Panc1 (cell line): Measurements from ENCODE around the gene MYH11. TPM values are rescaled to one million over a fixed set of nuclear protein-coding genes. Genes with fewer than 3 reads are reported as not detected.

Experiments used
- ATAC-seq: fragments of 200-7000 bp; cut with Tn5 transposase; 2 replicates; pipeline ENCODE4 v1.9.1; 2020; ENCODE audit warnings: mild to moderate bottlenecking, moderate library complexity
- BruUV-seq: library from RNA; stranded (reverse); fragments of 400-500 nt; replicated peaks from 2 replicates; lab custom pipeline; 2021; lab: Mats Ljungman, UMichigan
- CTCF ChIA-PET: fragments of 300-600 bp; sonication (Branson Sonifier 250); formaldehyde crosslinking; loops from one replicate; lab custom pipeline; 2022; ENCODE audit warnings: antibody characterized with exemption; lab: Charles Lee
- POLR2A ChIA-PET: fragments of 300-600 bp; sonication (Branson Sonifier 250); formaldehyde crosslinking; loops from one replicate; lab custom pipeline; 2022; ENCODE audit warnings: antibody characterized with exemption; lab: Charles Lee
- DNase-seq: peaks from one replicate; pipeline ENCODE4 v3.0.0-alpha.2; 2010; ENCODE audit warnings: low read depth, low spot score
- H3K27ac ChIP-seq: 2 replicates; pipeline ENCODE4 v1.5.1; 2011; ENCODE audit warnings: mild to moderate bottlenecking, low read length, inconsistent platforms
- H3K27me3 ChIP-seq: fragments of 200-500 bp; sonication (Bioruptor generic); 2 replicates; pipeline ENCODE4 v1.6.0; 2014; ENCODE audit warnings: low read length, inconsistent platforms; ENCODE audit not compliant: control insufficient read depth, insufficient read depth
- H3K36me3 ChIP-seq: fragments of 200-500 bp; sonication (Bioruptor generic); 2 replicates; pipeline ENCODE4 v1.5.1; 2014; ENCODE audit warnings: inconsistent platforms, mild to moderate bottlenecking, low read length, moderate library complexity; ENCODE audit not compliant: control insufficient read depth, insufficient read depth
- H3K4me1 ChIP-seq: 2 replicates; pipeline ENCODE4 v1.5.1; 2011; ENCODE audit warnings: inconsistent platforms, mild to moderate bottlenecking, low read length, moderate library complexity; ENCODE audit not compliant: control insufficient read depth, insufficient read depth
- H3K4me3 ChIP-seq, 2 experiments: 2 replicates each; pipeline ENCODE4 v1.5.1; 2011 to 2012; ENCODE audit warnings: low read depth in 2 of 2, low read length in 2 of 2, mild to moderate bottlenecking in 2 of 2, inconsistent platforms in 1 of 2, moderate library complexity in 1 of 2
- H3K9me3 ChIP-seq: fragments of 200-500 bp; sonication (Bioruptor generic); 2 replicates; pipeline ENCODE4 v1.5.1; 2014; ENCODE audit warnings: low read depth, mild to moderate bottlenecking, inconsistent platforms, low read length, moderate library complexity; ENCODE audit not compliant: control insufficient read depth, insufficient read depth
- POLR2AphosphoS5 ChIP-seq: IDR thresholded peaks from 2 replicates; pipeline ENCODE4 v1.6.1; 2012; ENCODE audit warnings: mild to moderate bottlenecking, low read depth, low read length, moderate library complexity
- SIN3A ChIP-seq: IDR thresholded peaks from 2 replicates; pipeline ENCODE4 v1.6.1; 2012; ENCODE audit warnings: low read depth, mild to moderate bottlenecking, low read length, moderate library complexity, borderline replicate concordance; ENCODE audit not compliant: insufficient read depth
- TCF7L2 ChIP-seq: IDR thresholded peaks from 2 replicates; pipeline ENCODE4 v1.6.1; 2011; ENCODE audit warnings: mild to moderate bottlenecking, low read depth, low read length, inconsistent platforms
- in situ Hi-C: cut with HindIII; loops from 2 replicates; pipeline ENCODE4 v1.10.0; 2016; ENCODE audit warnings: low sequenced_read_pairs, low pct_unique_long_range_greater_than_20kb
- intact Hi-C: fragments of 100-400 bp; cut with micrococcal nuclease; formaldehyde crosslinking; loops from one replicate; pipeline ENCODE4 v1.10.0; 2022; ENCODE audit not compliant: unreplicated experiment
- total RNA-seq: library from RNA; stranded (reverse); gene quantifications from one replicate; pipeline ENCODE4 v1.2.1, GENCODE V29; 2021; ENCODE audit not compliant: unreplicated experiment
- TF ChIP-seq, protein P1 (sequence below), 2 experiments: IDR thresholded peaks; 2 replicates each; pipeline ENCODE4 v1.6.1; 2011 to 2012; ENCODE audit warnings: low read depth in 2 of 2, control low read depth in 1 of 2, low read length in 1 of 2, mild to moderate bottlenecking in 1 of 2, moderate library complexity in 1 of 2; ENCODE audit not compliant: insufficient read depth in 1 of 2
- TF ChIP-seq, protein P2 (sequence below): fragments of 450-650 bp; IDR thresholded peaks from 2 replicates; pipeline ENCODE4 v1.5.1; 2017; ENCODE audit warnings: mild to moderate bottlenecking

Gene MYH11
- total RNA-seq, 1 experiment from 2014 or later = 0.51 TPM

DNA sequence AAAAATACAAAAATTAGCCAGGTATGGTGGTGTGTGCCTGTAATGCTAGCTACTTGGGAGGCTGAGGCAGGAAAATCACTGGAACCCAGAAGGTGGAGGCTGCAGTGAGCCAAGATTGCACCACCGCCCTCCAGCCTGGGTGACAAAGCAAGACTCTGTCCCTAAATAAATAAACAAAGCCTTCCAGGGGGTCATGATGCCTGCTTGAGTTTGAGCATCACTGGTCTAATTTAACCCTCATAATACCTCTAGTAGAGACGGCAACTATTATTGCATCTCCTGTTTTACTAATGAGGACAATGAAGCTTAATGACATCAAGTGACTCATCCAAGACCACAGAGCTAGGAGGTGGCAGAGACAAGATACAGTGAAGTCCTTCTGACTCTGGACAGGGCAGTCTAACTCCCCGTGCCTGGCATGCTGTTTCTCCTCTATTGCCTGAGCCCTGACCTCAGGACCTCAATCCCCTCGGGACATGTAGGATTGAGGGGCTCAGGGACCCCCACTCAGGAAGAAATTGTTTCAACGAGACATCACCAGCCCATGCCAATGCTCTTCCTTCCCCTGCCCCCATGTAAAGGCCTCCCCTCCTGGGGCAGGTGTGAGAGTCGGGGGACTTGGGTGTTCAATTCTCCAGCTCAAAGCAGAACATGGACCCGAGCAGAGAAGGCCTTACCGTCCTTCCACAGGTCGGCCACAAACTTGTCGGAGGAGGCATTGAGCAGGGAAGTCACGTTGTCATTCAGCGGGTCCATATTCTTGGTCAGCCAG, 103.9 kb downstream of the MYH11 start:
- Histone ChIP-seq H3K27me3 (no peaks in the 10 kb centered on the region), H3K27ac (no peak overlapping the region), H3K4me3 (no peak overlapping the region), H3K4me1 (no peaks in the 10 kb centered on the region), H3K9me3 (no peaks in the 10 kb centered on the region), H3K36me3 (no peaks in the 10 kb centered on the region)
- intact Hi-C loops = no loop called here
- CTCF ChIA-PET = no interaction called here
- DNase-seq = no peak
- in situ Hi-C loops = no loop called here
- TF ChIP-seq, protein P1, sequence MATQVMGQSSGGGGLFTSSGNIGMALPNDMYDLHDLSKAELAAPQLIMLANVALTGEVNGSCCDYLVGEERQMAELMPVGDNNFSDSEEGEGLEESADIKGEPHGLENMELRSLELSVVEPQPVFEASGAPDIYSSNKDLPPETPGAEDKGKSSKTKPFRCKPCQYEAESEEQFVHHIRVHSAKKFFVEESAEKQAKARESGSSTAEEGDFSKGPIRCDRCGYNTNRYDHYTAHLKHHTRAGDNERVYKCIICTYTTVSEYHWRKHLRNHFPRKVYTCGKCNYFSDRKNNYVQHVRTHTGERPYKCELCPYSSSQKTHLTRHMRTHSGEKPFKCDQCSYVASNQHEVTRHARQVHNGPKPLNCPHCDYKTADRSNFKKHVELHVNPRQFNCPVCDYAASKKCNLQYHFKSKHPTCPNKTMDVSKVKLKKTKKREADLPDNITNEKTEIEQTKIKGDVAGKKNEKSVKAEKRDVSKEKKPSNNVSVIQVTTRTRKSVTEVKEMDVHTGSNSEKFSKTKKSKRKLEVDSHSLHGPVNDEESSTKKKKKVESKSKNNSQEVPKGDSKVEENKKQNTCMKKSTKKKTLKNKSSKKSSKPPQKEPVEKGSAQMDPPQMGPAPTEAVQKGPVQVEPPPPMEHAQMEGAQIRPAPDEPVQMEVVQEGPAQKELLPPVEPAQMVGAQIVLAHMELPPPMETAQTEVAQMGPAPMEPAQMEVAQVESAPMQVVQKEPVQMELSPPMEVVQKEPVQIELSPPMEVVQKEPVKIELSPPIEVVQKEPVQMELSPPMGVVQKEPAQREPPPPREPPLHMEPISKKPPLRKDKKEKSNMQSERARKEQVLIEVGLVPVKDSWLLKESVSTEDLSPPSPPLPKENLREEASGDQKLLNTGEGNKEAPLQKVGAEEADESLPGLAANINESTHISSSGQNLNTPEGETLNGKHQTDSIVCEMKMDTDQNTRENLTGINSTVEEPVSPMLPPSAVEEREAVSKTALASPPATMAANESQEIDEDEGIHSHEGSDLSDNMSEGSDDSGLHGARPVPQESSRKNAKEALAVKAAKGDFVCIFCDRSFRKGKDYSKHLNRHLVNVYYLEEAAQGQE (IDR thresholded peaks at IDR 0.05; ENCODE audit: insufficient read depth in 1 of 2, low read depth in 2 of 2, low read length in 1 of 2) = no peak
- BruUV-seq = no TSS peak
- POLR2A ChIA-PET = no interaction called here
- no peak for ATAC-seq

- in situ Hi-C loops = no loop called here
- H3K27ac ChIP-seq = no peak overlapping the region
- H3K4me3 ChIP-seq = no peak overlapping the region
- H3K36me3 ChIP-seq = no peaks in the 10 kb centered on the region
- DNase-seq (no peak), ATAC-seq (no peak)
- H3K9me3 ChIP-seq = no peaks in the 10 kb centered on the region
- no peaks in the 10 kb centered on the region for H3K27me3 ChIP-seq
- no peak for TF ChIP-seq SIN3A
- CTCF ChIA-PET = no interaction called here
- intact Hi-C loops = no loop called here
- BruUV-seq = no TSS peak
- POLR2A ChIA-PET = no interaction called here
- no peaks in the 10 kb centered on the region for H3K4me1 ChIP-seq
These were observed 104.9 kb downstream of the MYH11 start for GRCh38 chr16:15751940-15752339.

- Histone ChIP-seq H3K36me3 (no peaks in the 10 kb centered on the region), H3K9me3 (no peaks in the 10 kb centered on the region), H3K27me3 (no peaks in the 10 kb centered on the region), H3K27ac (no peak overlapping the region), H3K4me3 (no peak overlapping the region), H3K4me1 (no peaks in the 10 kb centered on the region)
- BruUV-seq = no TSS peak
- in situ Hi-C loops (no loop called here), intact Hi-C loops (no loop called here)
- ChIA-PET POLR2A (no interaction called here), CTCF (no interaction called here)
- TF ChIP-seq TCF7L2 = no peak
- TF ChIP-seq, protein P1 (IDR thresholded peaks at IDR 0.05; ENCODE audit: insufficient read depth in 1 of 2, low read depth in 2 of 2, low read length in 1 of 2) = no peak
- TF ChIP-seq, protein P2, sequence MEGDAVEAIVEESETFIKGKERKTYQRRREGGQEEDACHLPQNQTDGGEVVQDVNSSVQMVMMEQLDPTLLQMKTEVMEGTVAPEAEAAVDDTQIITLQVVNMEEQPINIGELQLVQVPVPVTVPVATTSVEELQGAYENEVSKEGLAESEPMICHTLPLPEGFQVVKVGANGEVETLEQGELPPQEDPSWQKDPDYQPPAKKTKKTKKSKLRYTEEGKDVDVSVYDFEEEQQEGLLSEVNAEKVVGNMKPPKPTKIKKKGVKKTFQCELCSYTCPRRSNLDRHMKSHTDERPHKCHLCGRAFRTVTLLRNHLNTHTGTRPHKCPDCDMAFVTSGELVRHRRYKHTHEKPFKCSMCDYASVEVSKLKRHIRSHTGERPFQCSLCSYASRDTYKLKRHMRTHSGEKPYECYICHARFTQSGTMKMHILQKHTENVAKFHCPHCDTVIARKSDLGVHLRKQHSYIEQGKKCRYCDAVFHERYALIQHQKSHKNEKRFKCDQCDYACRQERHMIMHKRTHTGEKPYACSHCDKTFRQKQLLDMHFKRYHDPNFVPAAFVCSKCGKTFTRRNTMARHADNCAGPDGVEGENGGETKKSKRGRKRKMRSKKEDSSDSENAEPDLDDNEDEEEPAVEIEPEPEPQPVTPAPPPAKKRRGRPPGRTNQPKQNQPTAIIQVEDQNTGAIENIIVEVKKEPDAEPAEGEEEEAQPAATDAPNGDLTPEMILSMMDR = no peak
- TF ChIP-seq POLR2AphosphoS5 = no peak
- no peak for TF ChIP-seq SIN3A
- ATAC-seq (no peak), DNase-seq (no peak)
These were observed 106.8 kb downstream of the MYH11 start for GRCh38 chr16:15749985-15750384.
